Measurements from ENCODE around the gene PALD1.

DNA sequence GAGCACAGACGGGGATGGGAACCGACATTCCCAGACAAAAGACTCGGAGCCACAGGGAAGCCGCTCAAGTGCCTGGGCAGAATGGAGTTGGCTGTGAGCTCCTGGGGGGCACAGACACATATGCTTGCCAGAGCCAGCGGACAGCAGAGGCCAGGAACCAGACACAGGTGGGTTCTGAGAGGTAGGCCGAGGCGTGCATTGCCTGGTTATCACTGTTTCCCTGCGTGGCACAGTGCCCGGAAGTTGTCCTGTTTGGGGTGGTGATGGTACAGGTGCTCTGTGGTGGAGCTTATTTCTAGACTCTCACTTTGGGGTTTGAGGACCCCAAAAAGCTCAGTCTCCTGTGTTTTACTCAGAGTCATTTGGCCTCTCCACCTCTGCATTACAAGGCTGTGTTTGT lies 2.5 kb downstream of the PALD1 start:
- TF ChIP-seq, protein P1, sequence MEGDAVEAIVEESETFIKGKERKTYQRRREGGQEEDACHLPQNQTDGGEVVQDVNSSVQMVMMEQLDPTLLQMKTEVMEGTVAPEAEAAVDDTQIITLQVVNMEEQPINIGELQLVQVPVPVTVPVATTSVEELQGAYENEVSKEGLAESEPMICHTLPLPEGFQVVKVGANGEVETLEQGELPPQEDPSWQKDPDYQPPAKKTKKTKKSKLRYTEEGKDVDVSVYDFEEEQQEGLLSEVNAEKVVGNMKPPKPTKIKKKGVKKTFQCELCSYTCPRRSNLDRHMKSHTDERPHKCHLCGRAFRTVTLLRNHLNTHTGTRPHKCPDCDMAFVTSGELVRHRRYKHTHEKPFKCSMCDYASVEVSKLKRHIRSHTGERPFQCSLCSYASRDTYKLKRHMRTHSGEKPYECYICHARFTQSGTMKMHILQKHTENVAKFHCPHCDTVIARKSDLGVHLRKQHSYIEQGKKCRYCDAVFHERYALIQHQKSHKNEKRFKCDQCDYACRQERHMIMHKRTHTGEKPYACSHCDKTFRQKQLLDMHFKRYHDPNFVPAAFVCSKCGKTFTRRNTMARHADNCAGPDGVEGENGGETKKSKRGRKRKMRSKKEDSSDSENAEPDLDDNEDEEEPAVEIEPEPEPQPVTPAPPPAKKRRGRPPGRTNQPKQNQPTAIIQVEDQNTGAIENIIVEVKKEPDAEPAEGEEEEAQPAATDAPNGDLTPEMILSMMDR (IDR thresholded peaks at IDR 0.05; ENCODE audit: insufficient read depth, low read length, poor library complexity, severe bottlenecking), result no peak
- no peak for TF ChIP-seq EZH2phosphoT487 (conservative IDR thresholded peaks at IDR 0.05; ENCODE audit: low read length)

All from SU-DHL-6 (cell line).